Stimulated activated CD4-positive, alpha-beta T cell treated with anti-CD3 and anti-CD28 coated beads, TNF-alpha, amount 100 ng/mL, for 48 hours (primary cell): ENCODE measurements around the gene MT1B.

Experiments
- DNase-seq, 3 donors: peaks; one replicate each; pipeline ENCODE4 v3.0.0-alpha.2; 2020; ENCODE audit warnings: low read depth in 3 of 3

Gene MT1B

DNA sequence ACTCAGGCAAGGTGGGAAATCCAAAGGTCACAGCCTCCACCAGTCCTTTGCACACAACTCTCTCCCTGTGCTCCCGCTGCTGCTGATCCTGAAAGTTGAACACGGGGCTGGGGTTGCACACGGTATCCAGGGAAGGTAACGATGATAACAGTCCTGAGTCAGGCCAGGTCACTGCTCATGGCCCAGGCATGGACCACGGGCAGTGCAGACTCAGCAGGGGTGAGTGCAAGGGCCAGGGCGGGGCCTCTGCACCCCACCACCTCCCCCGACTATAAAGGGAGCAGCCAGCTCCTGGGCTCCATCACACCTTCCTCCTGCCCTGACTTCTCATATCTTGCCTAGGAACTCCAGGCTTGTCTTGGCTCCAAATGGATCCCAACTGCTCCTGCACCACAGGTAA, at the start of gene MT1B:
Gene MT1B (plus strand): TSS at position 301 of the 400 bp plus-strand sequence. CDS start 68 bp downstream, at position 369.
- DNase-seq = no peak

DNA sequence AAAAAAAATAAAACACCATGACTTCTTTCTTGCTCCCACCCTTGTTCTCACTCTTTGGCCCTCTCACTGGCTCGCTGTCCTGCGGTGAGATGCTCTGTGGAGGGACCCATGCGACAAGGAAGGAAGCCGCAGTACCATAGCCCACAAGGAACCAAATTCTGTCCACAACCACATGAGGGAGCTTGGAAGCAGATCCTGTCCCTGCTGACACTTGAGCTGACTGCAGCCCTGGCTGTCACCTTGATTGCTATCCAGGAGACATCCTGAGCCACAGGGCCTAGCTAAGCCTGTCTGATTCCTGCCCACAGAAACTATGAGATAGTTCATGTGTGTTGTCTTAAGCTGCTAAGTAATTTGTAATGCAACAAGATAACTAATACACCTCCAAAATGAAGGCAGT, 48.1 kb upstream of the MT1B start:
- no peak for DNase-seq

DNA sequence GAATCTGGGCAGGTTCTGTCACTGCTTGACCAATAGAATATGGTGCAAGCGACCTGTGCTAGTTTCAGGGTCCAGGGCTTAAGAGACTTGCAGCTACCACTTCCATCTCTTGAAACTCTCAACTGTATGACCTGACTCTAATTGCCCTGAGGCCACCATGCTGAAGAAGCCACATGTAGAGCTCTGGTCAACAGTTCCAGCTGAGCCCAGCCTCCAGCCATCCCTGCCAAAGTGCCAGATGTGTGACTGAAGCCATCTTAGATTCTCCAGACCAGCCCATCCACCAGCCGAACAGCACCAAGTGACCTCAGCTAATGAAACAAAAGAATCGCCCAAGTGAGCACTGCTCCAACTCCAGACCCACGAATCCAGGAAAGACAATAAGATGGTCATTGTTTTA, 46.7 kb upstream of the MT1B start:
- DNase-seq = no peak

DNA sequence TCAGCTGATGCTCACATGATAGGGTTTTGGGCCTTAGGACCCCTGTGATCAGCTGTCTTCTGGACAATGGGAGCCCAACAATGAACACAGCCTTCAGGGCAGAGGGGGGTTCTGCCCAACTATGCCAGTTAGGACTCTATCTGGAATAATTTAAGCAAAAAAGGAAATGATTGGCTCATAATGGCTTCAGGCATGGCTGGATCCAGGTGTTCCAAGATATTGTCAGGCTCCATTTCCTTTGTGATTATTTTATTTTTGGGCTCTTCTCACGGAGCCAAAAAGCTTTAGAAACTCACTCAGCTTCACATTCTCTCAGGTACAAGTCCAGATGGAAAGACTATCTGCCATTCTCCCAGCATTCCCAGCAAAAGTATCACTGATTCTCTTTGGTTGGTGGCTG, 46.2 kb upstream of the MT1B start:
- DNase-seq = no peak

DNA sequence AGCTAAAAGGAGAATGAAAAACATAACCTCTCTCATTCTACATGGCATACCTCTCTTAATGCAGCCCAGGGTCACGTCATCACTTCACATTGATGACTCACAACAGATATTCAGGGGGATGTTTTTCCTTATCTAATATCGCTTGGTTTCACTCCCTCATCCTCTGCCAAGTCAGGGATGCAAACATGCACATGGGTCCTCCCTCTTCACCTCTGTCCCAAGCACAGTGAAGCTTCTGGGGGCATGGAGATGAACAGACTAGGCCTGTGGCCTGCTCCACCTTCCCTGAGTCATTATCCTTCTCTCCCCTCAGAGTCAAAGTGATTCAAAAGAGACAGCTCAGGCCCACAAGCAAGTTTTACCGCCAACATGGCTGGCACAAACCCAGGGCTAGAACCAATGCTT, 45.6 kb upstream of the MT1B start:
- no peak for DNase-seq

DNA sequence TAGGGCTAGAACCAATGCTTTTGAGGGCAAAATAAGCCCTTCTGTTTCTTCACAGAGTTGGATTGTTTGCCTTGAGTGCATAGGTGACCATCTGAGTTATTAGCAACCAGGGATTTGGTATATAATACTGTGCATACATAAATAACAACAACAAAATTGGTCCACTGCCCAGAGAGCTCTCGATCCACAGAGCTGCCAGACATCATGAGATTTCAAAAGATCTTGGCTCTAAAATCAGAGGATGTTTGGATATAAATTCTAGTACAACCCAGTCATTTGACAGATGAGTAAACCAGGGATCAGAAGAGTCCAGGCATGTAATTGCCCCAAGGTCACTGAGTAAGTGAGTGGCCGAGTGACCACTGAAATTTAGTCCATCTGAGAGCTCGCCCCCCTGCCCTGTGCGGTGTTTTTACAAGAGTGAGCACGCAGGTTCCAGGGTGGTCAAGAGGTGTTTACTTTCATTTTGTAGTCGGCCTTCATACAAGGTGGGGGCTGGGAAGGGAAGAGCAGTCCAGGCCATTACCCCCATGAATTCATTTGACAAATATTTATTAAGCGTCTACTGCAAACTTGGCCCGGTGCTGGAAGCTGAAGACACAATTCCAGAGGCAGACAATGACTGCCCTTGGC, 45.1 kb upstream of the MT1B start:
- no peak for DNase-seq

DNA sequence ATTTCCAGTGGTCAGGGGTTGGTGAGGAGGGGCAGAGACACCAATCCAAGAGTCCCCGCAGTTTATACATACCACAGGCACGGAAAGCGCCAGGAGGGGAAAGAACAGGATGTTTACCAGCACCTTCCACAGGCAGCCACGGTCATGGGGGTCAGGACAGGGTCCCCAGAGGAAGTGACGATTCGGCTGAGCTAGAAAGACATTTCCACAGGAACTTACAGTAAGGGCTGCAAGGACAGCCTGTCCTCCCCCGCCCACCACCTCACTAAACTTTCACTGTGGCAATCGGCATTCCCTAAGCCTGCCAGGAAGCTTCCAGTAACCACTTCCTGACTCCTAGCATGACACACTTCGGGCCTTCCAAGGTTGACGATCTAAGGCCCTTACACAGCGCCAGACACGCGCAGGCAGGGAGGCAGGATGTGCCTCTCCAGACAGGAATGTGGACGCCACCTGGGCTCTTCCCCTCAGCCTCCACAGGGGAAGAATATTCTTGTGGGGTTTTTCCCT, 44.5 kb upstream of the MT1B start:
- no peak for DNase-seq

DNA sequence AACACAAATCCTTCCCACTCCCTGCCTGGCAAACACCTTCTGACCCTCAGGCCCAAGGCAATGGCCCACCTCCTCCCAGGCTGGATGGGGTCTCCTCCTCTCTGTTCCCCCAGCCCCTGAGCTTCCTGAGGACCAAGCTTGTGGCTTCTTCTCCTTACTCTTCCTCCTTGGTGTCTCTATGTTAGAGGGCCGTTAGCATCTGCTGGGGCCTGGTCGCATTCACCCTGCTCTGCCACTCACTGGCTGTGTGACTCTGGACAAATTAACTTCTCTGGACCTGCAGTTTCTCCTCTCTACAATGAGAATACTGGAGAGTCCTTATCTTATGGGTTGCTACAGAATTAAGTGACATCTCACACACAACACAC, 44.0 kb upstream of the MT1B start:
- no peak for DNase-seq

DNA sequence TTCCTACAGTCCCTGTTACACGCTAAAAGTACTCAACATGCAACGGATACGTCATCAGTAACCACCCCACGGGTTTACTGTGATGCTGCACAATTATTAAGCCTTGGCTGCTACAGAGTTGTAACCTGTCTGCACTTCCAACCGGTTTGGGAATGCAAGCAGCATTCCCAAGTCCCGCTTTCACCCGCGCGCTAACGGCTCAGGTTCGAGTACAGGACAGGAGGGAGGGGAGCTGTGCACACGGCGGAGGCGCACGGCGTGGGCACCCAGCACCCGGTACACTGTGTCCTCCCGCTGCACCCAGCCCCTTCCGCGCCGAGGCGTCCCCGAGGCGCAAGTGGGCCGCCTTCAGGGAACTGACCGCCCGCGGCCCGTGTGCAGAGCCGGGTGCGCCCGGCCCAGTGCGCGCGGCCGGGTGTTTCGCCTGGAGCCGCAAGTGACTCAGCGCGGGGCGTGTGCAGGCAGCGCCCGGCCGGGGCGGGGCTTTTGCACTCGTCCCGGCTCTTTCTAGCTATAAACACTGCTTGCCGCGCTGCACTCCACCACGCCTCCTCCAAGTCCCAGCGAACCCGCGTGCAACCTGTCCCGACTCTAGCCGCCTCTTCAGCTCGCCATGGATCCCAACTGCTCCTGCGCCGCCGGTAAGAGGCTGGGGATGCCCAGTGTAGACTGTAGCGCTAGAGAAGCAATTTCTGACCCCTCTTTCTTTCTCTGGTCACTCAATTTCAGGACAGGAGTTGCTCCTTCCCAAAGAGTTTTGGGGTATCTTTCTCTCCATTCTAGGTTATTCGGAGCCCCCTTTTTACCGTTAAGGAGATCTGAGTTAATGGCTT, 43.4 kb upstream of the MT1B start, which contains the start of gene MT2A:
Gene MT2A (plus strand): TSS at position 542 of the 833 bp plus-strand sequence. CDS start 72 bp downstream, at position 614.
- DNase-seq = peak; percentile 77 to 88 (median 86)

DNA sequence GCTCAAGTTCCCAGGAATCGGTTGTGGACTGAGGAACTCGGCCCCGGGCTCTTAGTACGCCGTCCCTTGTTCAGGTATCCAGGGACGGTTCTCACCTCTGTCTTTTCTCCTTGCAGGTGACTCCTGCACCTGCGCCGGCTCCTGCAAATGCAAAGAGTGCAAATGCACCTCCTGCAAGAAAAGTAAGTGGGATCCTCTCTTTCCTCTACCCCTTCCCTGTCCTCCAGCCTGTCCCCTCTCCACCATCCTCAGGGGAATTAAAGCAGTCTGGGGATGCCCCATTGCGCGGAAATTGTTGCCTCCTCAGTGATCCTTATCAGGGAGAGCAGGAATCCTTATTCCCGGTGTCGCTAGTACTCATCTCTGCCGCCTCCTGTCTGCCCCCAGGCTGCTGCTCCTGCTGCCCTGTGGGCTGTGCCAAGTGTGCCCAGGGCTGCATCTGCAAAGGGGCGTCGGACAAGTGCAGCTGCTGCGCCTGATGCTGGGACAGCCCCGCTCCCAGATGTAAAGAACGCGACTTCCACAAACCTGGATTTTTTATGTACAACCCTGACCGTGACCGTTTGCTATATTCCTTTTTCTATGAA, 42.7 kb upstream of the MT1B start:
- DNase-seq = no peak

DNA sequence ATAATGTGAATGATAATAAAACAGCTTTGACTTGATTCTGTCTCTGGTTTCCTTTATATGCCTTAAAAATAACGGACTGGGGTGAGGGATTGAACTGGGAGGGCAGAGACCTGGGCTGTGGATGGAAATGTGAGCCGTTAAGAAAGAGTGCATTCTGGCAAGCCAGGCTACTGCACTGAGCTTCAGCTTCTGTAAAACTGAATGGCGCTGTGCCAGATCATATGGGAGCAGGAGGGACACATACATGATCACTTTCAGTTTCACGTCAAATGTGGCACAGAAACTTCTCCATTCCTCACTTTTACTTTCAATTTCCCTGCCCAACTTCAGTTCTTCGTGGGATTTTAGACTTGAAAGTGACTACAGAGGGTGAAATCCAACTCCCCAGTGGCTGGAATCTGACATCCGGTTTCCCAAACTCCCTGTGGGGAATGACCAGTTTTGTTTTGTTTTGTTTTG, 42.2 kb upstream of the MT1B start:
- DNase-seq = peak; percentile 64 to 75 (median 66)

DNA sequence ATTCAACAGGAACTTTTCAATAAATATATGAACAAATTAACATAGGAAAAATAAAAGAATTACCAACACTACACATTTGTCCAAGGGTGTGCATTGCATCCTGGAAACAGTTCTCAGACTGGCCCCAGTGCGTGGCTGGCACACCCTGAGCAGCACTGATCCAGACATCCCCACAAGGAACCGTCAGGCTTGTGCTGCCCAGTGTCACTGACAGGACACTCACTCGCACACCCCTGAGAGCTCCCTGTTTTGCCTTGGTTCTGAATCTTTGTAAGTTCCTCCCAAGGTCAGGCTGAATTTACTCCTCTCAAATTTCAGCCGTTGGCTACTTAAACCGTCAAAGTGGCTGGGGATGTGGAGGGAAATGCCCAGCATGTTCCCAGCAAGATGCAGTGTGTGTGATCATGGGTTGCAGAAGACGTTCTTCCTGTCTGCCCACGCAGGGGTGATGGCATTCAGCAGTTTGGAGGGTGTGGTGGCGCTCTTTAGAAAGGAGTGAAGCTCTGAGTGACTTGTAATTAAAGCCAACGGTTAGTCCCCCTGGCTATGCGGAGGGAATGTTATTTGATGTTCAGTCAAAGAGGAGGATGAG, 41.6 kb upstream of the MT1B start:
- peak; percentile 61 to 75 (median 74) for DNase-seq

DNA sequence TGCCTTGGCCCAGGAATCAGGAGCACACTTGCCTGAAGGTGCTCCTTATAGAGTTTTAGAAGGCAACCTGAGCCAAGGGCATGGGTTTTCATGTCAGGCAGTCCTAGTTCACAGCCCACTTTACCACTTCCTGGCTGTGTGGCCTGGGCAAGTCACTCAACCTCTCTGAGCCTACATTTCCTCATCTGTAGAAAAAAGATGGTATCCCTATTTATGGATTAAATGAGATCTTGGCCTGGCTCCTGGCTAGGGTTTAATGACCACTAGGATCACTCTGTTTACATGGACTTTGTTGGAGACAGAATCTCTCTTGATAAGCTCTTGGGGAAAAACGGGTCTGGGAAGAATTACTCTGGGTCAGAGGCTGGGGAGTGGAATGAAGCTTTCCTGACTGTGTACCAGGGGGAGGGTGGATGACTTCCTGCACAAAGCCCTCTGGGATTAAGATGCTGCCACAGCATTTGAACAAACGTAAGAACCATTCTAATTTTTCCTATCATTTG, 41.0 kb upstream of the MT1B start:
- no peak for DNase-seq

DNA sequence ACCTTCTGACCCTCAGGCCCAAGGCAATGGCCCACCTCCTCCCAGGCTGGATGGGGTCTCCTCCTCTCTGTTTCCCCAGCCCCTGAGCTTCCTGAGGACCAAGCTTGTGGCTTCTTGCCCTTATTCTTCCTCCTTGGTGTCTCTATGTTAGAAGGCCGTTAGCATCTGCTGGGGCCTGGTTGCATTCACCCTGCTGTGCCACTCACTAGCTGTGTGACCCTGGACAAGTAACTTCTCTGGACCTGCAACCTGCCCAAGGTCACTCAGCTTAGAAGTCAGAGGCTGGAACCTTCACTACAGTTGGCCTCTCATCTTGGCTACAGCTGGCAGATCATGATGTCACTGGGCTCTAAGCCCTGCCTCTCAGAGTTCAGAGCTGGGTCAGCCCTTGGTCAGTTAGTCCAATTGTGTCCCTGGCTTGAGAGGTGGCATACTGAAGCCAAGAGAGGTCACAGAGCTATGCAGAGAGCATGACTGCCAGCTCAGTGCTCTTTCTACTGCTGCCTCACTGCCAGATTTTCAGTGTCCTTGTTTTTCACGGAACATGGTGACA, 40.3 kb upstream of the MT1B start:
- DNase-seq = no peak

DNA sequence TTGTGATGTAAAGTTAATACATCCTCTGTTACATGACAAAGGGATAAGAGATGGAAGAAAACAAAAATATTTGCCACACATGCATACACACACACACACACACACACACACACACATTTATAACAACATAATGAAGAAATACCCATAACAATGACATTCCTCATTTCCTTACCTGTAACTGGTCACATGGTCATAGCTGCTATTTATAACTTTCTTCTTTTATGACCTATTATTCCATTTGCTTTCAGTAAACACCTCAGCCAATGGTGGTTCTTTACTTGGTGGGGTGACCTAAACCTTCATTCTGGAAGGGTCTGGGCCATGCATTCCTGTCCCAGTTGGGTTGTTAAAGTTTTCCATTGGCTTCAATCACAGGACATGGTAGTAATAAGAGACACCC, 38.0 kb upstream of the MT1B start:
- no peak for DNase-seq

DNA sequence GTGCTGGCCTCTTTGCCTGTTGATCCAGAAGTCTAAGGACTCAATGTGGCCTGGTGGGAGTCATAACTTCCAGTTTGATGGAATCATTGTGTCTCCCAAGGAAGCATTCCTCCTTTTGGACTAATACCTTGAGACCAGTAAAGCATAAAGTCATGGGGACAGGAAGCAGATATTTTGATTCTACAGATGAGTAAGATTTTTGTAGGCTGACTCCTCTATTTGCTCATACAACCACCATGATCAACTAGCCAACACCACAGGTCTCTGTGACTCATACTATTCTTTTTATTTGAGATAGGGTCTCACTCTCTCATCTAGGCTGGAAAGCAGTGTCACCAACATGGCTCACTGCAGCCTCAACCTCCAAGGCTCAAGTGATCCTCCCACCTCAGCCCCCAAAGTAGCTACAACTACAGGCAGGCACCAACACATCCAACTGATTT, 37.1 kb upstream of the MT1B start:
- no peak for DNase-seq

DNA sequence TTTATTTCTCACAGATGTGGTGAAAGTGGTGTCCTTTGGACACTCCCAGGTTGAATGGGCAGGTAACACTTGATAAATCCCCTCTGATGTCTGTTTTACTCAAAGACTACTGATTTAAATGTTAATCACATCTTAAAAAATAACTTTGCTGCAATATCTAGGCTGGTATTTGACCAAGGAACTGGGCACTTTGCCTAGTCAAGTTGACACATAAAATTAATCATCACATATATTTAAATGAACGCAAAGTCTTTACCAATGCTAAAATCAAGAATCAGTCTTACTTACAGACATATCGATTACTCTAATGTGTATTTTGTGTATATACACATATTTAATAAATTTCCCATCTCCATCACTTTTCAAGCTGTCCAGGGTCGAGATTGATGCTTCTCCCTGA, 36.3 kb upstream of the MT1B start:
- no peak for DNase-seq

DNA sequence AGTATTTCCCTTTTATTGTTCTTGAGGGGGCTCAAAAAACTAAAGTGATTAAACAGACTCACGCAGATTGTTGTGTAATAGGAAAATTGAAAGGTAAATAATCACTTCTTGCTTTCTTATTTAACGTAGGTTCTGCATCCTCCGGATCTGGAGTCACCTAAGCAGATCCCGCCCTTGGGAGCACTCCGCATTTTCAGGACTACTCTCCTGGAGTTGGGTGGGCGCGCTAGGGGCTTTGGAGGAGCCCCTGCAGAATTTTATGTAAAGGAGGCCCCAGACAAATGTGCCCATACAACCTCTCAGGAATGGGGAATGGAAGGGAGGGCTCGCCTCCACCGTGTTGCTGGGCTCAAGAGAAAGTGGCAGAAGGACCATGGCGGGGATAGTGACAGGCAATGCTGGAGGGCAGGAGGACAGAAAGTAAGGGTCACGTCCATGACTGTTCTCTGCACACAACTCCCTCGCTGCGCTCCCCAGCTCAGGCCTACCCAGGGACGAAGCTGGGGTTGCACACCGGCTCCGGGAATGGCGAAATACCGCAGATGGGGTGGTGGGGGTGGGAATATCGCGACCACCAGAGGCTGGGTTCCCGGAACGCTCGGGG, 35.0 kb upstream of the MT1B start:
- DNase-seq = no peak

DNA sequence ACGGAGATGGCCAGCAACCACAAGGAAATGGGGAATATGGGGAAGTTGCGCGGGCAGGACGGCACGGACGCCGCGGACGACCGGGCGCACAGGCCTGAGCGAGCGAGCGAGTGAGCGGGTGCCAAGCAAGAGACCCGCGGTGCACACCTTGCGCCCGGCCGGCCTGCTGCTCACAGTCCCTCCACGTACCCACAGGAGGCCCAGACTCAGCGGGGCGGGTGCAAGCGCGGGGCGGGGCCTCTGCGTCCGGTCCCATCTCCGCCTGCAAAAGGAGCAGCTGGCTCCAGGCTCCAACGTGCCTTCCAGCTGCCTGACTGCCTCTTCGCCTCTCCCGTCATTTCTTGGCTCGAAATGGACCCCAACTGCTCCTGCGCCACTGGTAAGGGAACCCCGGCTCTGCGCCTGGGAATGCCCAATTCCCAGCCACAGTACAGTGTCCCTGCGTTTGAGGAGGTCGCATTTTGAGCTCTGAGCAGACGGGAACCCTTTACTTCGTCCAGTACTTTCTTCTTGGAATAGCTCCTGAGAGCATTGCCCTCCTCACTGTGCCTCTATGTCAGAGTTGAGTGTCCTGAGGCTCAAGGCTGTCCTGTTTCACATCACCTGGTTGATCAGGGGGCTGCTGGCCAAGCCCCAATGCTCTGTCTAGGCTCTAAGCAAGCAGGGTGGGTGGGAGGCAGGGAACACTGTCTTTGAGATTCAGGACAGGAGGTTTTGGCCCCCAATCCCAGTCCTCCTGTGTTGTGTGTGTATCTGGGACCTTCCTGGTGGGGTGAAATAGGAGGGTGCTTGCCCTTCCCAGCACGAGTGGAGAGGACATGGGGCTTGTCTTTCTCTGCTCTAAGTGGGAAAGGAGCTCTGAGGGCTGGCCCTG, 34.2 kb upstream of the MT1B start:
- peak in 1 of 3 donors; percentile 58 for DNase-seq

DNA sequence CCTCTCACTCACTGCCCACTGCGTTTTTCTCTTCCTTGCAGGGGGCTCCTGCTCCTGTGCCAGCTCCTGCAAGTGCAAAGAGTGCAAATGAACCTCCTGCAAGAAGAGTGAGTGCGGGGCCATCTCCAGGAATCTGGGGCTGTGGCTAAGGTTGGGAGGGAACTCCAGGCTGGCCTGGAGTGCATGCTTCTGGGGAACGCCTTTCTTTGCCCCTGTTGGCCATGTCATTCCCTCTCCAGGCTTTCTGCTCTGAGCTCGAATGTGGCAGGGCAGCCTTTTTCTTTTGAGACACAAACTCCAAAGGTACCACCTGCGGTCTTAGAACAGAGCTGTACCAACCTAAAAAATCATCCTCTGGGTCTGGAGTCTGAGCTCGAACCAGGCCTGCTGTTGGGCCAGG, 33.5 kb upstream of the MT1B start:
- DNase-seq = no peak
